MM.1S (cell line): ENCODE data around the gene RBM42.
"Not testable (repeated sequence)": the region's sequence is repeated elsewhere in the genome, so short reads cannot be mapped to it uniquely, and the experiment has no call there.

Experiments
- DNase-seq: peaks from one replicate; pipeline ENCODE4 v3.0.0-alpha.2; 2015
- H2AFZ ChIP-seq: fragments of 300-600 bp; sonication (generic); 2 replicates; pipeline ENCODE4 v1.6.0; 2016; ENCODE audit warnings: antibody characterized with exemption, low read length
- H3F3A ChIP-seq: fragments of 300-600 bp; sonication (generic); 2 replicates; pipeline ENCODE4 v1.6.1; 2016; ENCODE audit warnings: mild to moderate bottlenecking, antibody characterized with exemption, low read length, moderate library complexity, mixed read lengths; ENCODE audit not compliant: insufficient read depth
- H3K27ac ChIP-seq: fragments of 300-600 bp; sonication (generic); 2 replicates; pipeline ENCODE4 v1.5.1; 2016; ENCODE audit warnings: mild to moderate bottlenecking, low read length
- H3K27me3 ChIP-seq: fragments of 300-600 bp; sonication (generic); replicated peaks from 2 replicates; pipeline ENCODE4 v1.6.0; 2016; ENCODE audit warnings: low read length; ENCODE audit not compliant: insufficient read depth
- H3K36me3 ChIP-seq: fragments of 300-600 bp; sonication (generic); replicated peaks from 2 replicates; pipeline ENCODE4 v1.6.1; 2016; ENCODE audit warnings: mild to moderate bottlenecking, low read length, mixed read lengths; ENCODE audit not compliant: insufficient read depth
- H3K4me1 ChIP-seq: fragments of 300-600 bp; sonication (generic); 2 replicates; pipeline ENCODE4 v1.6.1; 2016; ENCODE audit warnings: low read length, mixed read lengths
- H3K4me2 ChIP-seq: fragments of 300-600 bp; sonication (generic); 2 replicates; pipeline ENCODE4 v1.6.0; 2016; ENCODE audit warnings: low read depth, low read length
- H3K4me3 ChIP-seq: fragments of 300-600 bp; sonication (generic); 2 replicates; pipeline ENCODE4 v1.5.1; 2016; ENCODE audit warnings: low read length, mixed read lengths
- H3K79me2 ChIP-seq: fragments of 300-600 bp; sonication (generic); 2 replicates; pipeline ENCODE4 v1.6.1; 2016; ENCODE audit warnings: mixed run types, low read length, mixed read lengths
- H3K9ac ChIP-seq: fragments of 300-600 bp; sonication (generic); 2 replicates; pipeline ENCODE4 v1.6.1; 2016; ENCODE audit warnings: low read length, mixed read lengths
- H3K9me2 ChIP-seq: fragments of 300-600 bp; sonication (generic); replicated peaks from 2 replicates; pipeline ENCODE4 v1.6.1; 2016; ENCODE audit warnings: mild to moderate bottlenecking, low read length, mixed read lengths; ENCODE audit not compliant: insufficient read depth
- H3K9me3 ChIP-seq: fragments of 300-600 bp; sonication (generic); replicated peaks from 2 replicates; pipeline ENCODE4 v1.6.1; 2016; ENCODE audit warnings: mild to moderate bottlenecking, low read length, mixed read lengths; ENCODE audit not compliant: insufficient read depth
- H4K20me1 ChIP-seq: fragments of 300-600 bp; sonication (generic); 2 replicates; pipeline ENCODE4 v1.6.1; 2016; ENCODE audit warnings: mild to moderate bottlenecking, low read length, moderate library complexity, mixed read lengths; ENCODE audit not compliant: insufficient read depth
- EZH2 ChIP-seq: fragments of 300-600 bp; sonication (generic); optimal IDR thresholded peaks from 2 replicates; pipeline ENCODE3; 2017; ENCODE audit warnings: low read depth, mild to moderate bottlenecking, antibody characterized with exemption, low read length, mixed read lengths
- EZH2phosphoT487 ChIP-seq: fragments of 300-600 bp; sonication (generic); IDR thresholded peaks from 2 replicates; pipeline ENCODE4 v1.6.1; 2018; ENCODE audit warnings: antibody characterized with exemption, low read length
- TF ChIP-seq, protein P1 (sequence below): fragments of 300-600 bp; sonication (generic); IDR thresholded peaks from 2 replicates; pipeline ENCODE4 v1.5.1; 2016; ENCODE audit warnings: antibody characterized with exemption, low read length, mixed read lengths

The RBM42 gene

DNA sequence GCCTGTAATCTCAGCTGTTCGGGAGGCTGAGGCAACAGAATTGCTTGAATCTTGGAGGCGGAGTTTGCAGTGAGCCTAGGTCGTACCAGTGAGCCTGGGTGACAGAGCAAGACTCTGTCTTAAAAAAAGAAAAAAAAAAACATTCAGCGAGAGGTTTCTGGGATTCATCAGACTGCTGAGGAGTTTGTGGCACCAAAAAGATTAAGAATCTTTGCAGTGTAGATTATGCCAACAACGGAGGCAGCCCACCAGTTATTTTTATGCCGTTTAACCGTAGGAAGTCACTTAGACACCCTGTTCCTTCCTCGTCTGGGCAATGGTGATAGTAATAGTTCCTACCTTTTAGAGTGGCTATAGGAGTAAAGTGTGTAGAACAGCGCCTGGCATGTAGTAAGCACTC is 21.7 kb downstream of the RBM42 start:
- Histone ChIP-seq H4K20me1 (no peaks in the 10 kb centered on the region), H3K9ac (no peak overlapping the region), H2AFZ (no peak overlapping the region), H3K9me2 (no peaks in the 10 kb centered on the region), H3K4me1 (no peaks in the 10 kb centered on the region), H3K27me3 (no peaks in the 10 kb centered on the region), H3K4me2 (no peak overlapping the region), H3K4me3 (no peak overlapping the region), H3K27ac (no peak overlapping the region), H3K36me3 (no peaks in the 10 kb centered on the region), H3F3A (no peaks in the 10 kb centered on the region), H3K9me3 (no peaks in the 10 kb centered on the region), H3K79me2 (peaks cover 45% of the 10 kb centered on the region)
- TF ChIP-seq, protein P1, sequence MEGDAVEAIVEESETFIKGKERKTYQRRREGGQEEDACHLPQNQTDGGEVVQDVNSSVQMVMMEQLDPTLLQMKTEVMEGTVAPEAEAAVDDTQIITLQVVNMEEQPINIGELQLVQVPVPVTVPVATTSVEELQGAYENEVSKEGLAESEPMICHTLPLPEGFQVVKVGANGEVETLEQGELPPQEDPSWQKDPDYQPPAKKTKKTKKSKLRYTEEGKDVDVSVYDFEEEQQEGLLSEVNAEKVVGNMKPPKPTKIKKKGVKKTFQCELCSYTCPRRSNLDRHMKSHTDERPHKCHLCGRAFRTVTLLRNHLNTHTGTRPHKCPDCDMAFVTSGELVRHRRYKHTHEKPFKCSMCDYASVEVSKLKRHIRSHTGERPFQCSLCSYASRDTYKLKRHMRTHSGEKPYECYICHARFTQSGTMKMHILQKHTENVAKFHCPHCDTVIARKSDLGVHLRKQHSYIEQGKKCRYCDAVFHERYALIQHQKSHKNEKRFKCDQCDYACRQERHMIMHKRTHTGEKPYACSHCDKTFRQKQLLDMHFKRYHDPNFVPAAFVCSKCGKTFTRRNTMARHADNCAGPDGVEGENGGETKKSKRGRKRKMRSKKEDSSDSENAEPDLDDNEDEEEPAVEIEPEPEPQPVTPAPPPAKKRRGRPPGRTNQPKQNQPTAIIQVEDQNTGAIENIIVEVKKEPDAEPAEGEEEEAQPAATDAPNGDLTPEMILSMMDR, result no peak
- no peak for DNase-seq

DNA sequence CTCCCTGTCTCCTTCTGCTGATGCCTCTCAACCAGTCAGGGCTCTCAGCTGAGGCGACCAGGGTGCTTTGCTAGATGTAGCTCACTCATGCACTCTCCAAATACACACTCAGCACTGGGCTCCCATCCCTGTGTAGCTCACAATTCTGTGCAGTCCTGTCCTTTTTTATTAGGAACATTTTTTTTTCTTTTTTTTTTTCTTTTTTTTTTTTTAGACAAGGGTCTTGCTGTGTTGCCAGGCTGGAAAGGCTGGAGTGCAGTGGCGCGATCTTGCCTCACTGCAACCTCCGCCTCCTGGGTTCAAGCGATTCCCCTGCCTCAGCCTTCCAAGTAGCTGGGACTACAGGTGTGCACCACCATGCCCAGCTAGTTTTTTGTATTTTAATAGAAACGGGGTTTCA is 26.0 kb downstream of the RBM42 start:
- peaks cover 31% of the 10 kb centered on the region for H3K79me2 ChIP-seq
- H3K9ac ChIP-seq, H3K27ac ChIP-seq, H3F3A ChIP-seq, H3K4me2 ChIP-seq, H4K20me1 ChIP-seq, H3K36me3 ChIP-seq, H2AFZ ChIP-seq, H3K27me3 ChIP-seq, DNase-seq, H3K4me3 ChIP-seq, H3K4me1 ChIP-seq, H3K9me2 ChIP-seq, H3K9me3 ChIP-seq: not testable (repeated sequence)

DNA sequence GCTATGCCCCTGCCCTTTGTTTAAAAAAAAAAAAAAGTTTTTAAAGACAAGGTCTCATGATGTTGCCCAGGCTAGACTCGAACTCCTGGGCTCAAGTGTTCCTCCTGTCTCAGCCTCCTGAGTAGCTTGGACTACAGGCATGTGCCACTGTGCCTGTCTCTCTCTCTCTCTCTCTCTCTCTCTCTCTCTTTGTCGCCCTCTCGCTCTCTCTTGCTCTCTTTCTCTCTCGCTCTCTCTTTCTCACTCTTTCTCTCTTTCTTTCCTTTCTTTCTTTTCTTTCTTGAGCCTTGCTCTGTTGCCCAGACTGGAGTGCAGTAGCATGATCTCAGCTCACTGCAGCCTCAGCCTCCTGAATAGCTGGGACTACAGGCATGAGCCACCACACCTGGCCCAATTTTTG is 26.8 kb downstream of the RBM42 start:
- DNase-seq, result no peak
- Histone ChIP-seq H3K79me2 (peaks cover 23% of the 10 kb centered on the region), H3K9me3 (no peaks in the 10 kb centered on the region), H3K4me2 (no peak overlapping the region), H3K4me1 (no peaks in the 10 kb centered on the region), H3K36me3 (0 out of 2 replicates have a peak, but pooled peaks cover 7% of the 10 kb centered on the region), H3K9ac (no peak overlapping the region), H4K20me1 (no peaks in the 10 kb centered on the region), H3K9me2 (no peaks in the 10 kb centered on the region), H2AFZ (no peak overlapping the region), H3K27ac (no peak overlapping the region), H3K27me3 (no peaks in the 10 kb centered on the region), H3F3A (no peaks in the 10 kb centered on the region), H3K4me3 (no peak overlapping the region)
- TF ChIP-seq, protein P1, result no peak
- TF ChIP-seq EZH2phosphoT487 (no peak), EZH2 (no peak)

DNA sequence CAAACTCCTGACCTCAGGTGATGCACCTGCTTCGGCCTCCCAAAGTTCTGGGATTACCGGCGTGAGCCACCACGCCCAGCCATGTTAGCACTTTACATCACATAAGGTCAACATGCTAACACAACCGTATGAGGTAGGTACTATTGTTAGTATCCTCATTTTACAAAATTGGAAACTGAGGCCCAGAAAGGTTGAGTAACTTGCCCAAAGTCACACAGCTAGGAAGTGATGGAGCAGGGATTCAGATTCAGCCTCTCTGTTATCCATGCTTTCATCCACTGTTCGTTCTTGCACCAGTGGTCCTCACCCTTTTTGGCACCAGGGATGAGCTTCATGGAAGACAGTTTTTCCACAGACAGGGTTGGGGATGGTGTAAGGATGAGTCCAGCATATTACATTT is 27.9 kb downstream of the RBM42 start:
- Histone ChIP-seq H3K4me3 (no peak overlapping the region), H3K27ac (no peak overlapping the region), H3K27me3 (no peaks in the 10 kb centered on the region), H3K4me2 (no peak overlapping the region), H3F3A (no peaks in the 10 kb centered on the region), H3K36me3 (0 out of 2 replicates have a peak, but pooled peaks cover 7% of the 10 kb centered on the region), H3K9me2 (no peaks in the 10 kb centered on the region), H4K20me1 (no peaks in the 10 kb centered on the region), H3K9ac (no peak overlapping the region), H3K4me1 (no peaks in the 10 kb centered on the region), H3K9me3 (no peaks in the 10 kb centered on the region), H2AFZ (no peak overlapping the region), H3K79me2 (peaks cover 13% of the 10 kb centered on the region)
- TF ChIP-seq, protein P1, result no peak
- TF ChIP-seq EZH2, result no peak
- no peak for TF ChIP-seq EZH2phosphoT487
- no peak for DNase-seq
